Neuronal stem cell (in vitro differentiated cells): ENCODE results near the gene PPAN. TPM values are rescaled to one million over a fixed set of nuclear protein-coding genes. Genes with fewer than 3 reads are reported as not detected.
A peak's percentile ranks its signal among the peaks of the same experiment; 100 is the strongest.

Experiments
- DNase-seq: peaks from one replicate; pipeline ENCODE4 v3.0.0-alpha.2; 2013; ENCODE audit warnings: low spot score
- H2AFZ ChIP-seq: one replicate; pipeline ENCODE4 v1.6.1; 2013; ENCODE audit warnings: mild to moderate bottlenecking, low read length, inconsistent platforms
- H2AK5ac ChIP-seq: 2 replicates; pipeline ENCODE4 v1.6.1; 2013; ENCODE audit warnings: low read depth, mild to moderate bottlenecking, inconsistent platforms, low read length, moderate library complexity, mixed read lengths
- H2BK120ac ChIP-seq: 2 replicates; pipeline ENCODE4 v1.6.1; 2013; ENCODE audit warnings: low read depth, mild to moderate bottlenecking, inconsistent platforms, low read length, moderate library complexity, mixed read lengths
- H2BK12ac ChIP-seq: one replicate; pipeline ENCODE4 v1.6.1; 2013; ENCODE audit warnings: low read length, inconsistent platforms
- H2BK15ac ChIP-seq: 2 replicates; pipeline ENCODE4 v1.6.1; 2013; ENCODE audit warnings: mild to moderate bottlenecking, low read length, inconsistent platforms, mixed read lengths
- H2BK5ac ChIP-seq: one replicate; pipeline ENCODE4 v1.6.1; 2013; ENCODE audit warnings: inconsistent platforms, mild to moderate bottlenecking, low read length, moderate library complexity
- H3K14ac ChIP-seq: one replicate; pipeline ENCODE4 v1.6.1; 2013; ENCODE audit warnings: low read length, inconsistent platforms
- H3K18ac ChIP-seq: 2 replicates; pipeline ENCODE4 v1.6.1; 2013; ENCODE audit warnings: low read length, inconsistent platforms
- H3K23ac ChIP-seq: 2 replicates; pipeline ENCODE4 v1.6.1; 2013; ENCODE audit warnings: low read depth, mild to moderate bottlenecking, mixed read lengths, low read length, inconsistent platforms; ENCODE audit not compliant: poor library complexity
- H3K27ac ChIP-seq: replicated peaks from 3 replicates; pipeline ENCODE4 v1.5.1; 2013; ENCODE audit warnings: low read length, inconsistent platforms
- H3K27me3 ChIP-seq, 3 experiments: 2 replicates each; pipeline ENCODE4 v1.6.1; 2013; ENCODE audit warnings: low read length in 3 of 3, mild to moderate bottlenecking in 2 of 3, inconsistent platforms in 1 of 3, low read depth in 1 of 3, mixed read lengths in 1 of 3, moderate library complexity in 1 of 3; ENCODE audit not compliant: control insufficient read depth in 3 of 3, insufficient read depth in 3 of 3
- H3K36me3 ChIP-seq, 2 donors: replicated peaks in 1 of 2; 2 replicates each; pipeline ENCODE4 v1.6.1; 2013; ENCODE audit warnings: low read length in 2 of 2; ENCODE audit not compliant: control insufficient read depth in 2 of 2, insufficient read depth in 2 of 2
- H3K4ac ChIP-seq: 2 replicates; pipeline ENCODE4 v1.6.1; 2013; ENCODE audit warnings: inconsistent platforms, mild to moderate bottlenecking, low read length, moderate library complexity
- H3K4me1 ChIP-seq, 2 donors: 1 replicate in 1 of 2; 2 replicates in 1 of 2; pipeline ENCODE4 v1.6.1; 2013; ENCODE audit warnings: low read length in 2 of 2, low read depth in 1 of 2; ENCODE audit not compliant: control insufficient read depth in 2 of 2, insufficient read depth in 1 of 2
- H3K4me2 ChIP-seq: one replicate; pipeline ENCODE4 v1.6.1; 2013; ENCODE audit warnings: mild to moderate bottlenecking, low read length, inconsistent platforms; ENCODE audit not compliant: insufficient read depth, poor library complexity, severe bottlenecking
- H3K4me3 ChIP-seq, 2 donors: 2 replicates each; pipeline ENCODE4 v1.5.1; 2013; ENCODE audit warnings: low read length in 2 of 2, mild to moderate bottlenecking in 2 of 2, inconsistent platforms in 1 of 2, moderate library complexity in 1 of 2
- H3K79me1 ChIP-seq: one replicate; pipeline ENCODE4 v1.6.1; 2013; ENCODE audit warnings: low read depth, mild to moderate bottlenecking, inconsistent platforms, low read length, moderate library complexity
- H3K9ac ChIP-seq: one replicate; pipeline ENCODE4 v1.6.1; 2013; ENCODE audit warnings: mild to moderate bottlenecking, low read depth, low read length, inconsistent platforms; ENCODE audit not compliant: poor library complexity
- H3K9me3 ChIP-seq, 2 donors: replicated peaks in 1 of 2; 2 replicates each; pipeline versions ENCODE3 to v1.6.1; 2013; ENCODE audit warnings: low read length in 2 of 2, mild to moderate bottlenecking in 2 of 2, inconsistent platforms in 1 of 2, low read depth in 1 of 2, mixed read lengths in 1 of 2, moderate library complexity in 1 of 2; ENCODE audit not compliant: control insufficient read depth in 2 of 2, insufficient read depth in 1 of 2
- H4K8ac ChIP-seq: one replicate; pipeline ENCODE4 v1.6.1; 2013; ENCODE audit warnings: low read depth, mild to moderate bottlenecking, inconsistent platforms, low read length, moderate library complexity
- H4K91ac ChIP-seq: one replicate; pipeline ENCODE4 v1.6.1; 2013; ENCODE audit warnings: low read length, low read depth, mild to moderate bottlenecking, inconsistent platforms; ENCODE audit not compliant: poor library complexity
- WGBS, 2 donors: extraction: QIAGEN DNeasy Blood & Tissue Kit; methylation state at CpG; one replicate each; pipeline ENCODE4 v1.1.7; 2013; ENCODE audit warnings: missing lambda C conversion rate in 2 of 2, mixed read lengths in 1 of 2; ENCODE audit not compliant: insufficient read length in 2 of 2, insufficient replicate concordance in 1 of 2; ENCODE audit errors: extremely low coverage in 2 of 2; 5-methylcytosine and 5-hydroxymethylcytosine counted together
- polyA plus RNA-seq, 2 experiments: library from polyadenylated mRNA; stranded (reverse); fragments of 200-250 nt; gene quantifications; one replicate each; pipeline ENCODE4 v1.2.3, GENCODE V29; 2013

PPAN gene
- polyA plus RNA-seq (2013, experiment 1 of 2): 16.9 TPM
- 18.4 TPM for polyA plus RNA-seq (2013, experiment 2 of 2)

GRCh38 chr19:10106100-10106936, at the start of gene PPAN:
Gene PPAN, plus strand, starts transcription at chr19:10106362. Its CDS starts 33 bp downstream, at chr19:10106395.
- Histone ChIP-seq H3K36me3 (peaks cover 33 to 44% of the 10 kb centered on the region in 2 donors), H3K27me3 (no peaks in the 10 kb centered on the region)

GRCh38 chr19:10061717-10062310, 44.3 kb upstream of the PPAN start:
- Histone ChIP-seq H2AK5ac (no peak overlapping the region), H3K23ac (no peak overlapping the region), H3K79me1 (no peaks in the 10 kb centered on the region), H3K27ac (no peak overlapping the region), H2BK15ac (no peak overlapping the region), H4K91ac (no peak overlapping the region), H3K4me2 (no peak overlapping the region), H3K4me3 (no peak overlapping the region), H4K8ac (no peak overlapping the region), H3K18ac (no peak overlapping the region), H3K27me3 (no peaks in the 10 kb centered on the region), H2AFZ (no peak overlapping the region), H3K9ac (no peak overlapping the region), H3K36me3 (no peaks in the 10 kb centered on the region), H2BK12ac (no peak overlapping the region), H3K4ac (no peak overlapping the region), H2BK120ac (no peak overlapping the region), H2BK5ac (peak overlapping the region; percentile 75), H3K9me3 (no peaks in the 10 kb centered on the region), H3K14ac (no peak overlapping the region), H3K4me1 (no peaks in the 10 kb centered on the region)
- WGBS, 2 donors: no CpG with 5 or more reads among the region's 21 CpGs
- DNase-seq: no peak

More at GRCh38 chr19:10106100-10106936, at the start of gene PPAN:
- Histone ChIP-seq H2BK15ac (peak within 1 kb of the TSS; percentile 94), H3K18ac (peak within 1 kb of the TSS; percentile 92), H4K91ac (peak within 1 kb of the TSS; percentile 72), H3K4me1 (peaks cover 9 to 23% of the 10 kb centered on the region in 2 donors), H3K4me3 (peak within 1 kb of the TSS; percentile 96 to 100), H3K23ac (peak within 1 kb of the TSS; percentile 98), H2BK12ac (peak within 1 kb of the TSS; percentile 58), H2AFZ (peak within 1 kb of the TSS; percentile 83), H3K27ac (no peak within 1 kb of the TSS), H3K4me2 (peak within 1 kb of the TSS; percentile 75), H2BK120ac (peak within 1 kb of the TSS; percentile 97), H3K4ac (no peak within 1 kb of the TSS), H3K9me3 (no peaks in the 10 kb centered on the region), H3K79me1 (peaks cover 18% of the 10 kb centered on the region), H2BK5ac (no peak within 1 kb of the TSS), H3K9ac (peak within 1 kb of the TSS; percentile 95), H2AK5ac (peak within 1 kb of the TSS; percentile 96), H4K8ac (no peak within 1 kb of the TSS), H3K14ac (peak within 1 kb of the TSS; percentile 89)
- WGBS, 2 donors: no CpG with 5 or more reads among the region's 71 CpGs
- peak; percentile 93 for DNase-seq

GRCh38 chr19:10068205-10068604, 38.0 kb upstream of the PPAN start:
- no peak overlapping the region for H2BK5ac ChIP-seq
- no peak for DNase-seq
- WGBS, 2 donors: no CpG with 5 or more reads among the region's 4 CpGs

GRCh38 chr19:10069046-10069445, 37.1 kb upstream of the PPAN start:
- Histone ChIP-seq H2BK120ac (no peak overlapping the region), H4K91ac (no peak overlapping the region), H3K9ac (no peak overlapping the region), H2AFZ (no peak overlapping the region), H2BK15ac (no peak overlapping the region), H3K27ac (no peak overlapping the region), H3K79me1 (peaks cover 2% of the 10 kb centered on the region), H3K18ac (peak overlapping the region; percentile 17), H3K36me3 (no peaks in the 10 kb centered on the region), H3K4me1 (peaks cover 0 to 2% of the 10 kb centered on the region in 2 donors), H4K8ac (no peak overlapping the region), H3K27me3 (peaks cover 0 to 5% (median 1%) of the 10 kb centered on the region in 3 experiments), H3K23ac (no peak overlapping the region), H3K4me2 (no peak overlapping the region), H2BK5ac (no peak overlapping the region), H3K4ac (no peak overlapping the region), H2AK5ac (peak overlapping the region; percentile 81), H3K9me3 (peaks cover 0 to 1% of the 10 kb centered on the region in 2 donors), H3K4me3 (no peak overlapping the region), H3K14ac (peak overlapping the region; percentile 71), H2BK12ac (no peak overlapping the region)
- no CpG with 5 or more reads among the region's 6 CpGs for WGBS, 2 donors
- no peak for DNase-seq

More at GRCh38 chr19:10068205-10068604, 38.0 kb upstream of the PPAN start:
- Histone ChIP-seq H2AFZ (no peak overlapping the region), H3K23ac (peak overlapping the region; percentile 55), H3K14ac (no peak overlapping the region), H3K18ac (no peak overlapping the region), H3K4me2 (no peak overlapping the region), H4K91ac (no peak overlapping the region), H3K27me3 (peaks cover 0 to 5% (median 1%) of the 10 kb centered on the region in 3 experiments), H2BK120ac (no peak overlapping the region), H2BK12ac (no peak overlapping the region), H3K27ac (no peak overlapping the region), H2AK5ac (no peak overlapping the region), H2BK15ac (no peak overlapping the region), H3K4me3 (no peak overlapping the region), H3K36me3 (no peaks in the 10 kb centered on the region), H4K8ac (no peak overlapping the region), H3K9me3 (no peaks in the 10 kb centered on the region), H3K4me1 (peaks cover 0 to 2% of the 10 kb centered on the region in 2 donors), H3K9ac (no peak overlapping the region), H3K79me1 (peaks cover 2% of the 10 kb centered on the region), H3K4ac (no peak overlapping the region)
